Ishikawa (cell line): ENCODE measurements around the gene CRTC3.

Experiments
- CEBPB ChIP-seq: IDR thresholded peaks from 2 replicates; pipeline ENCODE4 v1.6.1; 2012
- CREB1 ChIP-seq: IDR thresholded peaks from 2 replicates; pipeline ENCODE4 v1.6.1; 2012; ENCODE audit warnings: low read depth
- EGR1 ChIP-seq: IDR thresholded peaks from 2 replicates; pipeline ENCODE4 v1.6.1; 2012
- EP300 ChIP-seq: IDR thresholded peaks from 2 replicates; pipeline ENCODE4 v1.6.1; 2012; ENCODE audit warnings: borderline replicate concordance
- FOXM1 ChIP-seq: IDR thresholded peaks from 2 replicates; pipeline ENCODE4 v1.6.1; 2012; ENCODE audit warnings: low read depth, borderline replicate concordance
- NFIC ChIP-seq: IDR thresholded peaks from 2 replicates; pipeline ENCODE4 v1.6.1; 2012
- RAD21 ChIP-seq: IDR thresholded peaks from 2 replicates; pipeline ENCODE4 v1.6.1; 2012; ENCODE audit warnings: low read depth
- TAF1 ChIP-seq: IDR thresholded peaks from 2 replicates; pipeline ENCODE4 v1.6.1; 2012; ENCODE audit warnings: low read depth, mild to moderate bottlenecking
- TCF12 ChIP-seq: IDR thresholded peaks from 2 replicates; pipeline ENCODE4 v1.6.1; 2012; ENCODE audit warnings: low read depth
- TEAD4 ChIP-seq: IDR thresholded peaks from 2 replicates; pipeline ENCODE4 v1.6.1; 2012
- YY1 ChIP-seq: IDR thresholded peaks from 2 replicates; pipeline ENCODE4 v1.6.1; 2012; ENCODE audit warnings: low read depth
- ZBTB7A ChIP-seq: IDR thresholded peaks from 2 replicates; pipeline ENCODE4 v1.6.1; 2012; ENCODE audit warnings: low read depth
- TF ChIP-seq, protein P1 (sequence below): IDR thresholded peaks from 2 replicates; pipeline ENCODE4 v1.6.1; 2012
- TF ChIP-seq, protein P2 (sequence below): IDR thresholded peaks from 2 replicates; pipeline ENCODE4 v1.6.1; 2012; ENCODE audit warnings: low read depth, mild to moderate bottlenecking
- TF ChIP-seq, protein P3 (sequence below): IDR thresholded peaks from 2 replicates; pipeline ENCODE4 v1.6.1; 2012

The CRTC3 gene

DNA sequence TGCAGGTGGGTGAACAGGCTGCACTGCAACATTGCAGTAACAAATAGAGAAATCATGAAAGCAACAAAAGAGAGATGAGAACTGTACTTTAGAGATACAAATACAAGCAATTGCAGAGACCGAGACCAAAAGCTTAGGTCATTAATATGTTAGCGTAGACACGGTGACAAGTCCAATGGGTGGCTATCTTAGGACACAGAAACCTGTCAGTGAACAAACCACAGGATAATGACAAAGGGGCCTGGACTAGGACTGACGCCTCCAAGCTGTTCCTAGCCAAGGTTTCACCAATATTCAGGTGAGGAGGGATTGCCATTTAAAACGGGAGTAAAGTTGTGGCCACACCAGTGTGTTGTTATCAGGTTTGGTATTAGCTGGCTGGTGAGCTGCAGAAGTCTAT, 145.7 kb downstream of the CRTC3 start:
- TF ChIP-seq YY1 (no peak), TEAD4 (no peak), TCF12 (no peak), EGR1 (no peak), EP300 (no peak), NFIC (no peak), CEBPB (no peak), FOXM1 (no peak), ZBTB7A (no peak), TAF1 (no peak), CREB1 (no peak), RAD21 (no peak)
- TF ChIP-seq, protein P1, sequence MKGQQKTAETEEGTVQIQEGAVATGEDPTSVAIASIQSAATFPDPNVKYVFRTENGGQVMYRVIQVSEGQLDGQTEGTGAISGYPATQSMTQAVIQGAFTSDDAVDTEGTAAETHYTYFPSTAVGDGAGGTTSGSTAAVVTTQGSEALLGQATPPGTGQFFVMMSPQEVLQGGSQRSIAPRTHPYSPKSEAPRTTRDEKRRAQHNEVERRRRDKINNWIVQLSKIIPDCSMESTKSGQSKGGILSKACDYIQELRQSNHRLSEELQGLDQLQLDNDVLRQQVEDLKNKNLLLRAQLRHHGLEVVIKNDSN = no peak
- TF ChIP-seq, protein P2, sequence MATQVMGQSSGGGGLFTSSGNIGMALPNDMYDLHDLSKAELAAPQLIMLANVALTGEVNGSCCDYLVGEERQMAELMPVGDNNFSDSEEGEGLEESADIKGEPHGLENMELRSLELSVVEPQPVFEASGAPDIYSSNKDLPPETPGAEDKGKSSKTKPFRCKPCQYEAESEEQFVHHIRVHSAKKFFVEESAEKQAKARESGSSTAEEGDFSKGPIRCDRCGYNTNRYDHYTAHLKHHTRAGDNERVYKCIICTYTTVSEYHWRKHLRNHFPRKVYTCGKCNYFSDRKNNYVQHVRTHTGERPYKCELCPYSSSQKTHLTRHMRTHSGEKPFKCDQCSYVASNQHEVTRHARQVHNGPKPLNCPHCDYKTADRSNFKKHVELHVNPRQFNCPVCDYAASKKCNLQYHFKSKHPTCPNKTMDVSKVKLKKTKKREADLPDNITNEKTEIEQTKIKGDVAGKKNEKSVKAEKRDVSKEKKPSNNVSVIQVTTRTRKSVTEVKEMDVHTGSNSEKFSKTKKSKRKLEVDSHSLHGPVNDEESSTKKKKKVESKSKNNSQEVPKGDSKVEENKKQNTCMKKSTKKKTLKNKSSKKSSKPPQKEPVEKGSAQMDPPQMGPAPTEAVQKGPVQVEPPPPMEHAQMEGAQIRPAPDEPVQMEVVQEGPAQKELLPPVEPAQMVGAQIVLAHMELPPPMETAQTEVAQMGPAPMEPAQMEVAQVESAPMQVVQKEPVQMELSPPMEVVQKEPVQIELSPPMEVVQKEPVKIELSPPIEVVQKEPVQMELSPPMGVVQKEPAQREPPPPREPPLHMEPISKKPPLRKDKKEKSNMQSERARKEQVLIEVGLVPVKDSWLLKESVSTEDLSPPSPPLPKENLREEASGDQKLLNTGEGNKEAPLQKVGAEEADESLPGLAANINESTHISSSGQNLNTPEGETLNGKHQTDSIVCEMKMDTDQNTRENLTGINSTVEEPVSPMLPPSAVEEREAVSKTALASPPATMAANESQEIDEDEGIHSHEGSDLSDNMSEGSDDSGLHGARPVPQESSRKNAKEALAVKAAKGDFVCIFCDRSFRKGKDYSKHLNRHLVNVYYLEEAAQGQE = no peak
- TF ChIP-seq, protein P3, sequence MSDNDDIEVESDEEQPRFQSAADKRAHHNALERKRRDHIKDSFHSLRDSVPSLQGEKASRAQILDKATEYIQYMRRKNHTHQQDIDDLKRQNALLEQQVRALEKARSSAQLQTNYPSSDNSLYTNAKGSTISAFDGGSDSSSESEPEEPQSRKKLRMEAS = no peak

DNA sequence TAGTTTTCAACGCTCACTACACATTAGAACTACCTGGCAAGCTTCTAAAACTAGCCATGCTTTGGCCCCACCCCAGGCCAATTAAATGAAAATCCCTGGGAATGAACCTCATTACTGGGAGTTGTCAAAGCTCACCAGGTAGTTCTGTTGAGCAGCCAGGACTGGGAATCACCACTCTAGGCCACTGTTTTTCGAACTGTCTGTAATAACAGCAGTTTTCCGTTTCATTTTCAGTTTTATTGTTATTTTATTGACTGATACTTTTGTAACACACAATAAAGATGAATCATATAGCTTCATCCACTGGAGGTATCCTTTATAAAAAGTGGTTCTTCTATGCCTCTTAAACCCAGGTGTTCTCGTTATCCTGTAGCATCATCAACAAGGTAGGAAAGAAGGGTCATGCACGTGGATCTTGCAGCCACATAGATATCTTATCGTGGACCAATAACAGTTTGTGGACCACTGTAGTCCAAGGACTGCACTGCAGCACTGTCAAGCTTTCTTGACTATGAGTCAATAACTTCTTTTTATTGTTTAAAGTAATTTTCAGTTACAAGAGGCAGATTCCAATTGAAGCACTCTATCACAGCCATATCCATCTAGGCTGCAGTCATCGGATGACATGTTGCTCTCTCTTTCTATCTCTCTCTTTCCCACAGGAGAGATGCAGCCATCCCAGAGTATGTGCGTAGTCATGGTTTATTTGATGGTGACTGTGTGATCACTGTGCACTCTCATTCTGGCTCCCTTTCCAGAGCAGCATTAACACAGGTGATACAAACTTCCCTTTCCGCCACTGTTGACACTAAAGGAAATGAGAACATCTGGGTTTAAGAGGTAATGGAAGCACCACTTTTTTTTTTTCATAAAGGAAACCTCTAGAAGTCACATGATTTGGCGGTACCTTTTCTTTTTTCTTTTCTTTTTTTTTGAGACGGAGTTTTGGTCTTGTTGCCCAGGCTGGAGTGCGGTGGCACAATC, 148.4 kb downstream of the CRTC3 start:
- TF ChIP-seq NFIC = no peak
- no peak for TF ChIP-seq TCF12
- no peak for TF ChIP-seq CREB1
- no peak for TF ChIP-seq EP300
- TF ChIP-seq ZBTB7A = no peak
- TF ChIP-seq TAF1 = no peak
- no peak for TF ChIP-seq FOXM1
- TF ChIP-seq YY1 = no peak
- TF ChIP-seq, protein P3 = no peak
- TF ChIP-seq RAD21 = no peak
- no peak for TF ChIP-seq TEAD4
- TF ChIP-seq, protein P1 = no peak
- no peak for TF ChIP-seq EGR1
- TF ChIP-seq CEBPB = no peak
- TF ChIP-seq, protein P2 = no peak

DNA sequence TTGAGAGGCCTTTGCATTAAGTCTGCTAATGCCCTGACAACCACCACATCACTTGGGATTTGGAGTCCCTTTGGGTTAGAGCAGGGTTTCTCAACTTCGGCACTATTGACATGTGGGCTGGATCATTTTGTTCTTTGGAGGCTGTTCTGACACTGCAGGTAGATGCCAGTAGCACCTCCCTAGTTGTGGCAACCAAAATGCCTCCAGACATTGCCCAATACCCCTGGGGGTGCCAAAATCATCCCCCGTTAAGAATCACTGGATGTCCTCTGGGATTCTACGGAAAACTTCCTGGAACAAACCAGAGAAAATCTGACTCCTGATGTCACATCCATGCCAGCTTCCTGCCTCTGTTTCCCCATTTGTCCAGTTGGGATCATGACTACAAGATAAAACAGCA, 150.2 kb downstream of the CRTC3 start:
- TF ChIP-seq FOXM1 = no peak
- no peak for TF ChIP-seq NFIC
- TF ChIP-seq RAD21 = no peak
- no peak for TF ChIP-seq CREB1
- TF ChIP-seq TAF1 = no peak
- TF ChIP-seq, protein P2 = no peak
- TF ChIP-seq, protein P1 = no peak
- TF ChIP-seq CEBPB = no peak
- TF ChIP-seq EGR1 = no peak
- TF ChIP-seq YY1 = no peak
- TF ChIP-seq TCF12 = no peak
- no peak for TF ChIP-seq TEAD4
- no peak for TF ChIP-seq EP300
- TF ChIP-seq, protein P3 = no peak
- no peak for TF ChIP-seq ZBTB7A
